Immature natural killer cell (primary cell): Measurements from ENCODE around the gene NNAT. TPM values are rescaled to one million over a fixed set of nuclear protein-coding genes. Genes with fewer than 3 reads are reported as not detected.

Source experiments
- DNase-seq, 3 donors: peaks; one replicate each; pipeline ENCODE4 v3.0.0; 2022; ENCODE audit warnings: mixed read lengths in 1 of 3
- H3K27ac Mint-ChIP-seq, 6 donors: one replicate each; pipeline ENCODE4 v1.8.0; 2020; ENCODE audit warnings: mixed read lengths in 6 of 6, mild to moderate bottlenecking in 5 of 6, inconsistent platforms in 4 of 6, moderate library complexity in 3 of 6
- H3K27me3 Mint-ChIP-seq, 3 donors: one replicate each; pipeline ENCODE4 v1.8.0; 2020 to 2021; ENCODE audit warnings: low read depth in 3 of 3, mild to moderate bottlenecking in 3 of 3, mixed read lengths in 3 of 3, moderate library complexity in 3 of 3, inconsistent platforms in 1 of 3
- H3K36me3 Mint-ChIP-seq, 3 donors: one replicate each; pipeline ENCODE4 v1.8.0; 2020; ENCODE audit warnings: mixed read lengths in 3 of 3, inconsistent platforms in 2 of 3, mild to moderate bottlenecking in 2 of 3
- H3K4me1 Mint-ChIP-seq, 2 donors: one replicate each; pipeline ENCODE4 v1.8.0; 2020; ENCODE audit warnings: inconsistent platforms in 2 of 2, mild to moderate bottlenecking in 2 of 2, mixed read lengths in 2 of 2, moderate library complexity in 1 of 2
- H3K4me3 Mint-ChIP-seq, 5 donors: one replicate each; pipeline ENCODE4 v1.8.0; 2020; ENCODE audit warnings: mild to moderate bottlenecking in 5 of 5, mixed read lengths in 5 of 5, inconsistent platforms in 3 of 5, moderate library complexity in 3 of 5
- H3K9me3 Mint-ChIP-seq, 6 donors: one replicate each; pipeline ENCODE4 v1.8.0; 2020; ENCODE audit warnings: mild to moderate bottlenecking in 6 of 6, mixed read lengths in 6 of 6, inconsistent platforms in 4 of 6, moderate library complexity in 3 of 6
- polyA plus RNA-seq, 3 donors: library from polyadenylated mRNA; unstranded; fragments of 300-500 nt; fragmentation: Illumina TruSeq; gene quantifications; one replicate each; pipeline ENCODE4 v1.2.3, GENCODE V29; 2021

Gene NNAT
- polyA plus RNA-seq, 3 donors from 2014 or later: 0.20 TPM; not detected in 2

DNA sequence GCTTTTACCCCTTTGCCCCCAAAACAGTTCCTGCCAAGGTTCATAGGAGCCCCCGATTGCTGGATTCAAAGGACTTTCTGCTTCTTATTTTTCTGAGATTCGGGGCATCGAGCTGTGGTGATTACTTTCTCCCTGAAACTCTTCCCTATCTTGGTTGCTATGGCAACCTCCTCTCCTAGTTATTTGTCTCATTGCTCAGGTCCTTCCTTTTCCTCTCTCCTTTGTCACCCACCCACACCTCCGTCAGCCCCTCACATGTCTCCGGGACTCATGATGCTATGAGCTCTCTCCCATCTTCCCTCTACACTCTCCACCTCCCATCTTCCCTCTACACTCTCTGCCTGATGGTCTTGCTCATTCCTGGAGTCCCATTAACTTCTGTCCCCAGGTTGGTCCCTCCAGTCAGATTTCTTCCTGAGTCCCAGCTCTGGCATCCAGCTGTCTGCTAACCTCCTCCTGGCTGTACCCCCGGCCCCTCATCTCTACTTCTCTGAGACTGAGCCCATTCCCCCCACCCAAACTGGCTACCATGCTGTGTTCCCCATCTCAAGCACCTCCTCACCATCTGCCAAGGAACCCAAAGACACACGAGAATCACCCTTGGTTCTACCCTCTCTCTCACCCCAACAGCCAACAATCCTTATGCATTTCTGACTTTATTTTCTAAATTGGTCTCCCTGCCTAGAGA lies 30.2 kb upstream of the NNAT start:
- no peak for DNase-seq
- H3K9me3 Mint-ChIP-seq: no peaks in the 10 kb centered on the region
- no peak overlapping the region for H3K27ac Mint-ChIP-seq
- H3K36me3 Mint-ChIP-seq: peaks cover 6 to 14% (median 12%) of the 10 kb centered on the region in 3 donors
- no peak overlapping the region for H3K4me3 Mint-ChIP-seq
- no peaks in the 10 kb centered on the region for H3K4me1 Mint-ChIP-seq
- H3K27me3 Mint-ChIP-seq: peaks cover 0 to 3% (median 2%) of the 10 kb centered on the region in 3 donors

DNA sequence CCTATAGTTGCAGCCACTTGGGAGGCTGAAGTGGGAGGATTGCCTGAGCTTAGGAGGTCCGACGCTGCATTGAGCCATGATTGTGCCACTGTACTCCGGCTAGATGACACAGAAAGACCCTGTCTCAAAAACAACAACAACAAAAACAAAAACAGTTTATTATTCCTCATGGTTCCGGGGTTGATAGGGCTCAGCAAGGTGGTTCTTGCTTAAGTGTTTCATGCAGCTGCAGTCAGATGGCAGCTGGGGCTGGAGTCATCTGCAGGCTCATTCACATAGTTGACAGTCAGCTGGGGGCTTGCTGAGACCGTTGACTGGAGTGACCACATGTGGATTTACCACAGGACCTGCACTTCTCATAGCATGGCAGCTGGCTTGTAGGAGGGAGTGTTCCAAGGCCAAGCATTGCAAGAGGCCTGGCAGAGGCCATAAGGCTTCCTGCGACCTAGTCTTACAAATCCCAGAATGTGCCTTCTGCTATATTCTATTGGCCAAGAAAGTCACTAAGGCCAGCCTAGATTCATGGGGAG lies 28.9 kb upstream of the NNAT start:
- DNase-seq: no peak
- Mint-ChIP-seq H3K9me3 (no peaks in the 10 kb centered on the region), H3K27ac (no peak overlapping the region), H3K27me3 (peaks cover 0 to 4% (median 2%) of the 10 kb centered on the region in 3 donors), H3K4me3 (no peak overlapping the region), H3K36me3 (peaks cover 9 to 14% (median 12%) of the 10 kb centered on the region in 3 donors), H3K4me1 (no peaks in the 10 kb centered on the region)

DNA sequence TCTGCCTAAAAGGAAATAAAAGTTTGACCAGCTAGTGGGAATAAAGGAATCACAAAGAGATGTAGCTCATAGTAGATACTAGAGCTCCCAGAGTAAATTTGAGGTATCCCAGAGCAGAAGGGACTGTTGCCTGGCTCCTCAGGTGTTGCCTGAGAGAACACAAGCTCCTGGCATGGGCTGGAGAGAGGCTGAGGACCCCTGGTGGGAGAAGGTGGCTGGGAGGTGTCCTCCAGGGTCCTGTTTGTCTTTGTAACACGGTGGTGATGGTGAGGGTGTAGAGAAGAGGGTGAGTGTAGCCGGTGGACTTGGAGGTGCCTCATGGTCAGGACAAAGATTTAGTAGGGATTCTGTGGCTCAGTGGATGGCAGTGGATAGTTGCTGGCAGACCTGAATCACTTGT lies 28.1 kb upstream of the NNAT start:
- no peaks in the 10 kb centered on the region for H3K9me3 Mint-ChIP-seq
- no peak overlapping the region for H3K4me3 Mint-ChIP-seq
- H3K36me3 Mint-ChIP-seq: peaks cover 9 to 14% (median 12%) of the 10 kb centered on the region in 3 donors
- H3K4me1 Mint-ChIP-seq: no peaks in the 10 kb centered on the region
- H3K27ac Mint-ChIP-seq: peak overlapping the region in 1 of 6 donors; percentile 47
- no peak for DNase-seq
- H3K27me3 Mint-ChIP-seq: peaks cover 0 to 4% (median 2%) of the 10 kb centered on the region in 3 donors

DNA sequence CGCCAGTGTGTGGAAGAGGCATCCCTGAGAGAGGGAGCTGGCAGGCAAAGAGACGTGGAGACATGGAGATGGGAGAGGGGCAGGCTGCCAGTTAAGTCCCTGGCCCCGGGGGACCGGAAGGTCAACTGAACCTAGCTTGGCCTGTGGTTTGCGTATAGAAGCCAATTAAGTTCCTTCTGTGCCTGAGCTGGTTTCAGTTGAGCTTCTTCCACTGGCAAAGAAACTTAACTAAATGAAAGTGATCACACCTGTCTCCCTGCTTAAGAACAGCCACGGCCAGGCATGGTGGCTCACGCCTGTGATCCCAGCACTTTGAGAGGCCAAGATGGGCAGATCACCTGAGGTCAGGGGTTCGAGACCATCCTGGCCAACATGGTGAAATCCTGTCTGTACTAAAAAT lies 26.7 kb upstream of the NNAT start:
- H3K4me3 Mint-ChIP-seq: no peak overlapping the region
- no peaks in the 10 kb centered on the region for H3K4me1 Mint-ChIP-seq
- peaks cover 0 to 4% (median 2%) of the 10 kb centered on the region in 3 donors for H3K27me3 Mint-ChIP-seq
- peaks cover 9 to 19% (median 12%) of the 10 kb centered on the region in 3 donors for H3K36me3 Mint-ChIP-seq
- DNase-seq: no peak
- H3K9me3 Mint-ChIP-seq: no peaks in the 10 kb centered on the region
- no peak overlapping the region for H3K27ac Mint-ChIP-seq

DNA sequence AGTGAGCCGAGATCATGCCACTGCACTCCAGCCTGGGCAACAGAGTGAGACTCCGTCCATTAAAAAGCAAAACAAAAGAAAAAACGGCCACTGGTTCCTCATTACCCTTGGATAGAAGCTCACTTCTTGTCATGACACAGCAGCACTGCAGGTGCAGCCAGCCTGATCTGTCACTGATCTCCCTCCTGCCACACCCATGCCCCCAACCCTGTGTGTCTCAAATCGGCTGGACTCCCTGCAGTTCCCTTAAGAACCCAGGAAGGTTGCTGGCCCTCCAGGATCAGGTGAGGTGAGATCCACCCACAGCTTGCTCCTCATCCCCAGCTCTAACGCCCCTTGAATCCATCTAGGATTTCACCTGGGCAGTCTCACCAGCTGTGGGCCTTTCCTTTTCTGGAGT lies 26.3 kb upstream of the NNAT start:
- H3K4me1 Mint-ChIP-seq: no peaks in the 10 kb centered on the region
- peaks cover 9 to 19% (median 12%) of the 10 kb centered on the region in 3 donors for H3K36me3 Mint-ChIP-seq
- H3K27me3 Mint-ChIP-seq: peaks cover 0 to 4% (median 2%) of the 10 kb centered on the region in 3 donors
- H3K9me3 Mint-ChIP-seq: no peaks in the 10 kb centered on the region
- H3K27ac Mint-ChIP-seq: no peak overlapping the region
- no peak overlapping the region for H3K4me3 Mint-ChIP-seq
- no peak for DNase-seq

DNA sequence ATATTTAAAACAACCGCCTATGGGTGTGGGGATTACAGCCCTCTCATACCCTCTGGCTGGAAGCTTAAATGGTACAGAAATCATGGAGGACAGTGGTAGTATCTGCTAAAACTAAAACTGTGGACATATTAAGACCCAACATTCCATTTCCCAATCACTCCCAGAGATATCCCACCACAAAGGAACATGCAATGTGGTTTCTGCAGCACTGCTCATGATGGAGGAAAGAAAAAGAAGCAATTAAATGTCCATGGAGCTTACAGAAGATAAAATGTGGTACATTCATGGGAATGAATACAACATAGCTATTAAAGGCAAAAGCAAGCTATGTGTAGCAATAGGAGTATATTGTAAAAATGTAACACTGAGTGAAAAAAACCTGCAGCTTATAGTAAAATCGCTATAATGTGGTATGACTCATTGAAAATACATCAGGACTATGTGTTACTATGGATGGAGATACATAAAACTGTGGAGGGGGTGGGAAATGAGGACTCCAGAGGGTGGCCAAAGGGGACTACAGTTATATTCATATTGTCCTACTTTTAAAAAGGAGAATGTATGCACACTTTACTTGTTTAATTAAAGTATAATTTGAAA lies 22.9 kb upstream of the NNAT start:
- H3K4me1 Mint-ChIP-seq: no peaks in the 10 kb centered on the region
- H3K36me3 Mint-ChIP-seq: peaks cover 0 to 19% (median 3%) of the 10 kb centered on the region in 3 donors
- no peak for DNase-seq
- H3K27ac Mint-ChIP-seq: no peak overlapping the region
- no peak overlapping the region for H3K4me3 Mint-ChIP-seq
- H3K9me3 Mint-ChIP-seq: no peaks in the 10 kb centered on the region
- H3K27me3 Mint-ChIP-seq: peaks cover 0 to 4% (median 1%) of the 10 kb centered on the region in 3 donors

DNA sequence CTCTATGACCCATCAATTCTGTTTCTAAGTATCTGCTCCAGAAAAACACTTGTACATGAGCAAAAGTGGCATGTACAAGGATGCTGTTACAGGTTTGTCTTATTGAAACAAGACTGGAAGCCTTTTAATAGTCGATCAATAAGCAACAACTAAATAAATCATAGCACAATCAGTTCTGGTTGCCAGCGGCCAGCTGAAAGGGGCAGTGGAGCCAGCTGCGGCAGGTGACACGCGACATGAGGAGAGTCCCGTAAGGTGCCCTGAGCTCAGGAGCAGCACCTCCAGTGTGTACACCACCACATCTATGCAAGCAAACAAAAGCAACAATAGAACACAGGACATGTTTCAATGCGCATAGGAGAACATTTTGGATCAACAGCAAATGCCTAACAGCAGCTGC lies 20.7 kb upstream of the NNAT start:
- Mint-ChIP-seq H3K4me1 (no peaks in the 10 kb centered on the region), H3K27me3 (peaks cover 0 to 2% (median 1%) of the 10 kb centered on the region in 3 donors), H3K36me3 (peaks cover 0 to 8% (median 3%) of the 10 kb centered on the region in 3 donors), H3K27ac (no peak overlapping the region), H3K4me3 (no peak overlapping the region), H3K9me3 (no peaks in the 10 kb centered on the region)
- DNase-seq: no peak

DNA sequence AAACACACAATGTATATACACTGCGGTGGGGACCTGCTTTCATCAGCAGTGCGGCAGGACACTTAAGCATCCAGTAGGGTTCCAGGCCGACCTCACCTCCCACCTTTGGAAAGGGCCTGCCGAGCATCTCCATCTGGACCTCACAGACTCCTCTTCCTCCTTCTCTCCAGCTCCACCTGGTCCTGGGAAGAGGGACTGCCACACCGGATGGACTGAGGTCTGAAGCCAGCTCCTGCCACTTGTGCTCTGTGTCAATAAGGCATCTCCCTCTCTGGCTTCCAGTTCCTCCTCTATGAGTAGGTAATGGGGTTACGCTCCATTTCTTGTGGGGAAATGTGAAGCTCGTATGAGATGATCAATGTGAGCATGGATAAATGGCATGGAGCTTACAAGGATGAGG lies 19.1 kb upstream of the NNAT start:
- peaks cover 0 to 2% (median 0%) of the 10 kb centered on the region in 3 donors for H3K27me3 Mint-ChIP-seq
- no peak overlapping the region for H3K27ac Mint-ChIP-seq

DNA sequence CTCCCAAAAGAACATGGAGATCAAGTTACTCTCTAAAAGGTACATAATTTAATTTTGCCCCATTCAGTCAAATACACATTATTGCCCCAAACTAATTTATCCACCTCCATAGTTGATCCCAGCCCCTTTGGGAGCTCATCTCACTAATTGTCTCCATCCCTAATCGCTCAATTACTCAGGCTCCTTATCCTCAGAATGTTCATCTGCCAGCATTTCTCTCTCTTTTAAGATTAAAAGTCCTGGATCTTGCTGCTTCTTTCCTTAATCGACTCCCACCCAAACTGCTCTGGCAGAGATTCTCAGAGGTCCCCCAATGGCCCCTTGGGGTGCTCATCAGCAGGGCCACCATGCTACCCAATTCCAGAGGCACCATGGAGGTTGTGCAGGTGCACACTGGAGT lies 18.4 kb upstream of the NNAT start:
- H3K27me3 Mint-ChIP-seq: peaks cover 0 to 2% (median 0%) of the 10 kb centered on the region in 3 donors
- no peak overlapping the region for H3K4me3 Mint-ChIP-seq
- H3K4me1 Mint-ChIP-seq: no peaks in the 10 kb centered on the region
- H3K27ac Mint-ChIP-seq: no peak overlapping the region
- no peaks in the 10 kb centered on the region for H3K9me3 Mint-ChIP-seq
- H3K36me3 Mint-ChIP-seq: peaks cover 0 to 8% (median 0%) of the 10 kb centered on the region in 3 donors
- DNase-seq: no peak

More for the DNA sequence above, 19.1 kb upstream of the NNAT start:
- no peak for DNase-seq
- Mint-ChIP-seq H3K36me3 (peaks cover 0 to 8% (median 0%) of the 10 kb centered on the region in 3 donors), H3K4me1 (no peaks in the 10 kb centered on the region), H3K4me3 (no peak overlapping the region), H3K9me3 (no peaks in the 10 kb centered on the region)

DNA sequence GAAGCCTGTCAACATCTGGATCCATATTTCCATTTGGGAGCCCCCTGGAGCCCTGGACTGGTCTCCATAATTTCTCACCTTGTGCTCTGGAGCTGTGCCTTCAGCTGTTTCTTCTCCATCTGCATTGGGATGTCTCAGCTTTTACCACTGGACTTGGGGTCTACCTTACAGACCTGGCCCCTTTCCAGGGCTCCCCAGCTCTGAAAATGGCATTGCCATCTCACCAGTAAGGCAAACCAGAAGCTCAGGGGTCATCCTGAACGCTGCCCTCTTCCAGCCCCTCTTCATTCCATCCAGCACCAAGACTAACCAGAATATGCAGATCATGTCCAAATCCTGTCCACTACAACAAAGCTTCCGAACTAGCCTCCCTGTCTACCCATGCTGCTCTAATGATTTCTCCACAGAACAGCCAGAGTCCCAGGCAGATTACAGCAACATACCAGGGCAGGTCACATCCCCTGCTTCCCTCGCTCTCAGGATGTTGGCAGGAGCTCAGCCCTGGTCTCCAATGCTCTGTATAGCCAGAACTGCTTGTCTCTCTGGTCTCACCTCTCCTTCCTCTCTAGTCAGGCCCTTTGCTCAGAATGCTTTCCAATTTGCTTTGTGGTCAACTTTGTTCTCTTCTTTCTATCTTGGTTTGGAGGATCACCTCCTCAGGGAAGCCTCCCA lies 17.7 kb upstream of the NNAT start:
- Mint-ChIP-seq H3K27ac (no peak overlapping the region), H3K27me3 (peaks cover 0 to 2% (median 0%) of the 10 kb centered on the region in 3 donors), H3K4me1 (no peaks in the 10 kb centered on the region), H3K4me3 (no peak overlapping the region), H3K36me3 (peaks cover 0 to 5% (median 0%) of the 10 kb centered on the region in 3 donors), H3K9me3 (no peaks in the 10 kb centered on the region)
- DNase-seq: no peak

DNA sequence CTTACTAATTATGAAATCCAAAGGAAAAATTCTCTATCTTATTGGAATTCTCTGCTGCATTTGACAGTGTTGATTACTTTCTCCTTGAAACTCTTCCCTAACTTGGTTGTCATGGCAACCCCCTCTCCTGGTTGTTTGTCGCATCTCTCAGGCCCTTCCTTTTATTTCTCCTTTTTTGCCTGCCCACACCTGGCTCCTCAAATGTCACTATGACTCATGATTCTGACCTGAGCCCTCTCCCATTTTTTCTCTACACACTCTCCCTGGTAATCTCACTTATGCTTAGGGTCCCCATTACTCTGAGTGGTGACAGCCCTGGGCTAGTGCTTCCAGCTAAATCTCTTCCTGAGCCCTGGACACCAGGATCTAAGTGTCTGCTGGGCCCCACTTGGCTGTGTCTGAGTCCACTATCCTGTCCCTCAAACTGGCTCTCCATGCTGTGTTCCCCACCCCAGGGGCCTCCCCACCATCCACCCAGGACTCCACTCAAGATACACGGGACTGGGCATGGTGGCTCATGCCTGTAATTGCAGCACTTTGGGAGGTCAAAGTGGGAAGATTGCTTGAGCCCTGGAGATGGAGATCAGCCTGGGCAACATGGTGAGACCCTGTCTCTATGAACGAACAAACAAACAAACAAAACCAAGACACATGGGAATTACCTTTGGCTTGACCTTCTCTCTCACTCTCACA lies 16.5 kb upstream of the NNAT start:
- Mint-ChIP-seq H3K4me3 (no peak overlapping the region), H3K27ac (no peak overlapping the region)

DNA sequence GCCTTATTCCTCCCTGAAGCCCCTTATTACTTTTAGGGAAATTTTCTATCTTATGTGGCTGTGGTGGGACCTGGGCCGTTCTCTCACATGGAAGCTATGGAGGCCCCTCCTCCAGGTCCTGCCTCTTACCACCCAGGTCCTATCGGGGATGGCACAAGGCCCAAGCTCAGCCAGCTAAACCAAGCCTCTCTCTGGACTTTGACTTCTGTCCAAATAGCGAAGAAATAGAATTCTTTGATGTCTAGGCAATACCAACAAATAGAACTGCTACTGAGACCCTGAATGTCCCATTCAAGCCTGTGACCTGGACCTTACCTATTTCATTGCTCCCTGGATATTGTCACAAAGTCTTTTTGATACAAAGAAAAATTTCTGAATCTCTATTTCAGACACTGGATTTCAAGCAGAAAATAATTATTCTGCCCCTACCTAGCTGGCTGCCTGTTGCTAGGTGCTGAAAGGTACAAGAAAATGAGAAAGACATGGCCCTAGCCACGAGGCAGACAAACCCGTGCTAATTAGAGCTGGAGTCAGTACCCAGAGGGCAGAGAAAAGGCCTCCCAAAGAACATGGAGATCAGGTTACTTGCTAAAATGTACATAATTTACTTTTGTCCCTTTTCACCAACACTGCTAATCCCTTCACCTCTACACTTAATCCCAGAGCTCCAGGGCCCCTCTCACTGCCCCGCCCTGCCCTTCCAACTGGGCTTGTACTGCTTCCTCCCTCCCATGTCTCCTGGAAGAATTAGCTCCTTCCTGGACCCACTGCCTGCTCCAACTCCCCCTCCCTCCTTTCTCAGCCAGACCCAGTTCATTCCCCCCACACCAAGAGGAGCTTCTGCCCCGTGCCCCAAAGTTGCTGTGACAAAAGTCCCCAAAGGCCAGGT lies 15.5 kb upstream of the NNAT start:
- Mint-ChIP-seq H3K4me1 (peaks cover under 1 to 4% of the 10 kb centered on the region in 2 donors), H3K27me3 (peaks cover 0 to 2% (median 2%) of the 10 kb centered on the region in 3 donors), H3K4me3 (no peak overlapping the region), H3K36me3 (peaks cover 0 to 4% (median 0%) of the 10 kb centered on the region in 3 donors), H3K9me3 (no peaks in the 10 kb centered on the region), H3K27ac (peak overlapping the region in 1 of 6 donors; percentile 38)
- no peak for DNase-seq

More for the DNA sequence above, 16.5 kb upstream of the NNAT start:
- H3K9me3 Mint-ChIP-seq: no peaks in the 10 kb centered on the region
- no peaks in the 10 kb centered on the region for H3K36me3 Mint-ChIP-seq
- DNase-seq: no peak
- H3K27me3 Mint-ChIP-seq: peaks cover 0 to 2% (median 2%) of the 10 kb centered on the region in 3 donors
- no peaks in the 10 kb centered on the region for H3K4me1 Mint-ChIP-seq
